ENCODE results near the gene MLXIPL. TPM values are rescaled to one million over a fixed set of nuclear protein-coding genes. Genes with fewer than 3 reads are reported as not detected.
"Not testable (repeated sequence)": the region's sequence is repeated elsewhere in the genome, so short reads cannot be mapped to it uniquely, and the experiment has no call there.

Gene MLXIPL
- total and polyA plus RNA-seq, 5 experiments from 2014 or later: not detected

DNA sequence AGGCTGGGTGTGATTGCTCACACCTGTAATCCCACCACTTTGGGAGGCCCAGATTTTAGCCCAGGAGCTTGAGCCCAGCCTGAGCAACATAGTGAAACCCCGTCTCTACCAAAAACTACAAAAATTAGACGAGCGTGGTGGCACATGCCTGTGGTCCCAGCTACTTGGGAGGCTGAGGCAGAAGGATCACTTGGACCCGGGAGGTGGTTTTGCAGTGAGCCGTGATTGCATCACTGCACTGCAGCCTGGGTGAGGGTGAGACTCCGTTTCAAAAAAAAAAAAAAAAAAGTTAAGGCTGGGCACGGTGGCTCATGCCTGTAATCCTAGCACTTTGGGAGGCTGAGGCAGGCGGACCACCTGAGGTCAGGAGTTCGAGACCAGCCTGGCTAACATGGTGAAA lies 43.3 kb downstream of the MLXIPL start:
- DNase-seq, H3K36me3 Mint-ChIP-seq, ATAC-seq, H3K27ac Mint-ChIP-seq, H3K27me3 Mint-ChIP-seq, H3K4me3 Mint-ChIP-seq, H3K9me3 Mint-ChIP-seq: not testable (repeated sequence)
- POLR2A ChIA-PET: interaction anchor here (0.7 to 3.9 kb wide), 4 partner anchors 40 to 96 kb away, joined by 3 to 34 read pairs (median 6); partner anchors contain the start of gene BAZ1B
- H3K4me1 Mint-ChIP-seq: peaks cover 12 to 29% (median 27%) of the 10 kb centered on the region in 4 donors

DNA sequence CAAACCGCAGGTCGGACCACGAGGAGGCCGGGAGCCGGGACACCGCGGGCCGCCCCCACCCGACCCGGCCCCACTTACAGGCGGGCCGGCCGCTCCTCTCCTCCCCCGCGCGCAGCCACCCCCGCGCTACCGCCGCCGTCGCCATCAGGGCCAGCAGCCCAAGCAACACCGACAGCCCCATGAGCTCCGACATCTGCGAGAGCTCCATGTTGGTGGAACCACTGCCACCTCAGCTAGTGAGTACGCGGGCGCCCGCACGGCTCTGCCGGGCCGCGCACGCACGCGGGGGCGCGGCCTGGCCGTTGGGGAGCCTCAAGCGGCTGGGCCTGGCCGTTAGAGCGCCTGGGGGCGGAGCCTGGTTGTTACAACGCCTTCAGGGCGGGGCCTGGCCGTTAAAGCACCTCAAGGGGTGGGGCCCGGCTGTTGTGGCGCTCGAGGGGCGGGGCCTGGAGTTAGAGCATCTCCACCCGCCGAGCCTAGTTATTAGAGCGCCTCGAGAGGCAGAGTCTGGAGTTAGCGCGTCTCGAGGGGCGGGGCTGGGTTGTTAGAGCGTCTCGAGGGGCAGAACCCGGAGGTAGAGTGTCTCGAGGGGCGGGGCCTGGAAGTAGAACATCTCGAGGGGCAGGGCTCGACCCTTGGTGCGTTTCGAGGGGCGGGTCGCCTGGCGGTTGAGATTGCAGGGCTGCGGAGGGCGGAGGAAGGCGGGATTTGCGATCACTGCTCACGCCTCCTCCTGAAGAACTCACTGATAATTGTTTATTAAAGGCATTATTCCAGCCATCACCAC lies 45.8 kb downstream of the MLXIPL start, which contains the start of gene TBL2:
TBL2 (minus strand) TSS at position 238 of the 787 bp plus-strand sequence; CDS start at position 208, 30 bp downstream.
- Mint-ChIP-seq H3K36me3 (peaks cover 0 to 21% (median 1%) of the 10 kb centered on the region in 3 donors), H3K27ac (peak within 1 kb of the TSS; percentile 95 to 100 (median 98)), H3K4me1 (peaks cover 15 to 37% (median 30%) of the 10 kb centered on the region in 4 donors), H3K27me3 (no peaks in the 10 kb centered on the region), H3K4me3 (peak within 1 kb of the TSS; percentile 91 to 100 (median 97)), H3K9me3 (no peaks in the 10 kb centered on the region)
- POLR2A ChIA-PET: interaction anchor here (0.5 to 3.9 kb wide), 9 partner anchors 10 to 141 kb away, joined by 3 to 34 read pairs (median 7); partner anchors contain the start of genes BAZ1B and STX1A
- peak; percentile 86 to 91 for ATAC-seq
- DNase-seq: peak; percentile 92 to 99 (median 98)

DNA sequence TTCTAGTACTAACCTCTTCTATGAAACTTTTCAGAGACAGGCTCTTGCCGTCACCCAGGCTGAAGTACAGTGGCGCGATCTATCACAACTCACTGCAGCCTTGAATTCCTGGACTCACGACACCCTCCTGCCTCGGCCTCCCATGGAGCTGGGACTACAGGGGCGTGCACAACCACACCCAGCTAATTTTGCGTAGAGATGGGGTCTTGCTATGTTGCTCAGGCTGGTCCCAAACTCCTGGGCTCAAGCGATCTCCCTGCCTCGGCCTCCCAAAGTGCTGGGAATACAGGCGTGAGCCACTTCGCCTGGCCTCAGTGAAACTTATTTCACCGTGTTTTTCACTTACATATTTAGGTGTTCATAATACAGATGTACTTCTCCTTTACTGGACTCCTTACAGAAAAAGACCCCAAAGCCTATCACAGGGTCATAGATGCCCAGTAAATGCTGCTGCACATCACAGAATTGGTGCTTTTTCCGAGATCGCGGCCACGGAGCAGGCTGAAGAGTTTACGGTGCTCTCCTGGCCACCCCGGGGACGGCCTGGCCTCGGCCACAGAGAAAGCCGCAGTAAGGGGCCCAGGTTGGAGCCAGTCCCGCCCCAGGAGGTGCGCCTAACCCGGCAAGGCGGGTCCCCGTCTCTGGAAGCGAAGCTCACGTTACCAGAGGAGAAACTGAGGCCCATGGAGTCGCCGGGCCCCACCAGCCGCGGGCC lies 46.5 kb downstream of the MLXIPL start:
- peak overlapping the region; percentile 72 to 100 (median 90) for H3K27ac Mint-ChIP-seq
- POLR2A ChIA-PET: interaction anchor here (0.5 to 3.9 kb wide), 8 partner anchors 10 to 141 kb away, joined by 3 to 34 read pairs (median 8); partner anchors contain the start of genes BAZ1B and STX1A
- peak in 1 of 2 donors; percentile 2 for ATAC-seq
- H3K36me3 Mint-ChIP-seq: peaks cover 0 to 28% (median 4%) of the 10 kb centered on the region in 3 donors
- H3K4me3 Mint-ChIP-seq: peak overlapping the region; percentile 84 to 98 (median 96)
- H3K9me3 Mint-ChIP-seq: no peaks in the 10 kb centered on the region
- H3K27me3 Mint-ChIP-seq: no peaks in the 10 kb centered on the region
- H3K4me1 Mint-ChIP-seq: peaks cover 16 to 37% (median 30%) of the 10 kb centered on the region in 4 donors
- DNase-seq: no peak

DNA sequence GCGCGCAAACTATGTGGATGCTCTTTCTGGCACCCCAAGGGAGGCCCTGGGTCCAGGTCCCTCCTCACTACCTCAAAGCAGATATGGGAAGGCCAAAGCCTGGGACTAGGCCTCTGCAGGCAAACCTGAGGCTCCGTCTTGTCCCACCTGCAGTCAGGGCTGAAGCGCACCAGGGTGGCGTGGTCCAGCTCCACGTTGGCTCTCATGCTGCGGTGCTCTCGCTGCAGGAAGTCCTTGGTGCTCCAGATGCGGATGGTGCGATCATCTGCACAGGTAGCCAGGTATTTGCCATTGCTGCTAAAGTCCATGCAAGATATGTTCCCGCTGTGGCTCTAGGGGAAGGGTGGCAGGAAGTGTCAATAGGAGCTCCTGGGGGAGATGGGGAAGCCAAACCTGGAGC lies 50.5 kb downstream of the MLXIPL start:
- H3K36me3 Mint-ChIP-seq: peaks cover 0 to 66% (median 12%) of the 10 kb centered on the region in 3 donors

DNA sequence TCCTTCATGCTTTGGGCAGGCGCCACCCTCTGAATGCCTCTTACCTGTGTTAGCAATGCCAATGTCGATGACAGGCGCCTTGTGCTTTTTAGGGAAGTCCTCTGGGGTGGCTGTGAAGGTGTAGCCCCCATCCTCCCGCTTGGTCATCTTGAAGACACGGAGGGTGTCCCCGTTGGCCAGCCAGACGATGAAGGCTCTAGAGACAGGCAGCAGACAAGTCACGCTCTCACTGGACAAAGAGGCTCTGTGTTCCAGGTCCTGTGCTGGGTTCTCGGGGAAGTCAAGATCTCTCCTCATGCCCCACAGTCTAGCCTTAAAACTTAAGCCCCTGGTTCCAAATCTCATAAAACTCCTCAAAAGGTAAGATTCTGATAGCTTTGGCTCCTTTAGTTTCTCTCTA lies 51.0 kb downstream of the MLXIPL start:
- H3K36me3 Mint-ChIP-seq: peaks cover 0 to 66% (median 12%) of the 10 kb centered on the region in 3 donors
- no peak for ATAC-seq
- POLR2A ChIA-PET: no interaction called here
- no peak overlapping the region for H3K27ac Mint-ChIP-seq
- no peak for DNase-seq
- no peaks in the 10 kb centered on the region for H3K9me3 Mint-ChIP-seq
- no peak overlapping the region for H3K4me3 Mint-ChIP-seq
- no peaks in the 10 kb centered on the region for H3K27me3 Mint-ChIP-seq
- H3K4me1 Mint-ChIP-seq: peaks cover 14 to 27% (median 23%) of the 10 kb centered on the region in 4 donors

More for the DNA sequence above, 50.5 kb downstream of the MLXIPL start:
- Mint-ChIP-seq H3K27ac (no peak overlapping the region), H3K4me3 (no peak overlapping the region), H3K4me1 (peaks cover 17 to 31% (median 25%) of the 10 kb centered on the region in 4 donors), H3K9me3 (no peaks in the 10 kb centered on the region), H3K27me3 (no peaks in the 10 kb centered on the region)
- DNase-seq (no peak), ATAC-seq (no peak)
- POLR2A ChIA-PET: interaction anchor here (0.6 kb wide), 1 partner anchor 46 kb away, joined by 3 read pairs; no protein-coding TSS in a partner anchor

DNA sequence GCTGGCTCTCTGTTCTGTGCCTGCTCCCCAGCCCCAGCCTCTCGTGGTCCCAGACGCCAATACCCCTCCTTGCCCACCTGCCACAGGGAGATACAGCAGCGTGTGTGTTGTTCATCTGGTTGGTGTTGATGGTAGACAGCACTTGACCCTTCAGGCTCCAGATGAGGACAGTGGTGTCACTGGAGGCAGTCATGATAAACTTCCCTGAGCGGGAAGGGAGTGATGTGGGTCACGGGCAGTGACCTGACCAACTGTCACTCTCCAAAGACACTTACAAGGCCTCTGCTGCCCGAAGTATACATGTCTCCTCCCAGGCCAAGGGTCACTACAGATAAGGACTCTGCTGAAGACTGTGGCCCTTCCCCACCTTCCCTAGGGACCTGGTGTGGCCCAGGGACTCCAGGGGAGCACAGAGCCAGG lies 51.5 kb downstream of the MLXIPL start:
- H3K27ac Mint-ChIP-seq: peak overlapping the region in 2 of 10 donors; percentile 40 to 68
- no peak overlapping the region for H3K4me3 Mint-ChIP-seq
- POLR2A ChIA-PET: no interaction called here
- no peaks in the 10 kb centered on the region for H3K9me3 Mint-ChIP-seq
- DNase-seq (peak in 1 of 10 donors; percentile 23), ATAC-seq (no peak)
- peaks cover 15 to 29% (median 23%) of the 10 kb centered on the region in 4 donors for H3K4me1 Mint-ChIP-seq
- H3K27me3 Mint-ChIP-seq: no peaks in the 10 kb centered on the region
- H3K36me3 Mint-ChIP-seq: peaks cover 0 to 66% (median 12%) of the 10 kb centered on the region in 3 donors

DNA sequence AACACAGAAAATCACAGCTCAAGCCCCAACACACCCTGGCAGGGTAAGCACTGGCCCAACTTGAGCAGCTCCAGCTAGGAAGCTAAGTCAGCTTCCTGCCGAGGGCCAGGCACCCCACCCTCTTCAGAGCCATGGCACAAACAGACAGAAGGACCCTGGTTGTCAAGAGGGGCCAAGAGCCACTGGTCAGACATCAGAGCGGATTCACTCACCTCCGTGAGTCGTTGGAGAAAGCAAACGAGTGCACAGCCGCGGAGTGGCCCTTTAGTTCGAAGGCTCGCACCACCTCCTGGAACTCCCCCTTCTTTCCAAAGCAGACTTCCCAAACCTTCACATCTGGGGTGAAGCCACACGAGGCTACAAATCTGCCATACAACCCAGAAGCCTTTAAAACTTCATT lies 53.3 kb downstream of the MLXIPL start:
- Mint-ChIP-seq H3K27me3 (no peaks in the 10 kb centered on the region), H3K9me3 (no peaks in the 10 kb centered on the region), H3K36me3 (peaks cover 0 to 64% (median 12%) of the 10 kb centered on the region in 3 donors), H3K4me3 (no peak overlapping the region), H3K4me1 (peaks cover 18 to 29% (median 24%) of the 10 kb centered on the region in 4 donors), H3K27ac (peak overlapping the region in 3 of 10 donors; percentile 14 to 48 (median 19))
- ATAC-seq: no peak
- peak in 1 of 10 donors; percentile 41 for DNase-seq
- POLR2A ChIA-PET: no interaction called here

DNA sequence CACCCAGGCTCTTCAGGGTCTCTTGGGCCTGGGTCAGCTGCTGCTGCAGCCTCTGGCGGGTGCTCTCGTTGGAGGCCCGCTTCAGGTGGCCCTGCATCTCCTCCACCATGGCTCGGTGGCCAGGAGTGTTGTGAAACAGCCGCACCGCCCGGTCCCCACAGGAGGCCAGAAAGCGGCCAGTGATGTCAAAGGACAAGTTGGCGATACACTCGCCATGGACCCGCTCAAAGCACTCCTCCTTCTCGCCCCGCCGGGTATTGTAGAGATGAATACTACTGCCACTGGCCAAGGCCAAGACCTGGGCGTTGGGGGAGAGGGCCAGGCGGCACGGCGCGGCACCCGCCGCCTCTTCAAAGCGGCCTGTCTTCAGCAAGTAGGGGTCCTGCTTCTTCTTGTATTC lies 53.8 kb downstream of the MLXIPL start:
- Mint-ChIP-seq H3K9me3 (no peaks in the 10 kb centered on the region), H3K36me3 (peaks cover 0 to 63% (median 12%) of the 10 kb centered on the region in 3 donors), H3K4me1 (peaks cover 18 to 32% (median 28%) of the 10 kb centered on the region in 4 donors), H3K27ac (peak overlapping the region in 1 of 10 donors; percentile 14), H3K4me3 (no peak overlapping the region), H3K27me3 (no peaks in the 10 kb centered on the region)
- no peak for ATAC-seq
- peak in 1 of 10 donors; percentile 42 for DNase-seq
- POLR2A ChIA-PET: interaction anchor here (1.3 kb wide), 1 partner anchor 14 kb away, joined by 3 read pairs; no protein-coding TSS in a partner anchor

DNA sequence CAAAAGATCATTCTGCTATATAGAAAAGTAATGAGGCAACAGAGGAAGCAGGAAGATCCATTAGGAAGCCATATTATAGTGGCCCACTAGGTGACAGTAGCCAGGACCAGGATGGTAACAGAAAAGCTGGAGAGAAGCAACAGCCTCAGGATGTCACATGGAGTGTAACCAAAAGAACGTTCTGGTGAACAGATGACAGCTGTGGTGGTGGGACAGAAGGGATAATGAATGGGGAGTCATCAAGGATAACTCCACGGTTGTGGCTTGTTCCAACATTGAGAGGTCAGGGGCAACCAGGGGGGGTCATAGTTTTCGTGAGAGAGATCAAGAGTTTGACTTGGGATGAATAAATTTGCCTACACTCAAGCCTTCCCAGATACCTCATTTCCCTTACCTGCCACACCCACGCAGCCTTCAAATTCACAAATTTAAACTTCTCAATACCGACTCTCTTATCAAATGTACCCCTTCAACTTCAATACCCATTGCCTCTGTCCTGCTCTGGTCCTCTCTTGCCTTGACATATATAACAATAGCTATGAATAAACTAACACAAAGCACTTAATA lies 55.2 kb downstream of the MLXIPL start:
- POLR2A ChIA-PET: interaction anchor here (0.6 to 1.6 kb wide), 4 partner anchors 9 to 215 kb away, joined by 3 to 6 read pairs (median 4); partner anchors contain the start of gene TBL2
- Mint-ChIP-seq H3K27me3 (no peaks in the 10 kb centered on the region), H3K4me1 (peaks cover 16 to 43% (median 26%) of the 10 kb centered on the region in 4 donors), H3K27ac (peak overlapping the region in 9 of 10 donors; percentile 3 to 74 (median 24)), H3K9me3 (no peaks in the 10 kb centered on the region), H3K4me3 (no peak overlapping the region), H3K36me3 (peaks cover 0 to 51% (median 12%) of the 10 kb centered on the region in 3 donors)
- no peak for DNase-seq
- ATAC-seq: no peak

DNA sequence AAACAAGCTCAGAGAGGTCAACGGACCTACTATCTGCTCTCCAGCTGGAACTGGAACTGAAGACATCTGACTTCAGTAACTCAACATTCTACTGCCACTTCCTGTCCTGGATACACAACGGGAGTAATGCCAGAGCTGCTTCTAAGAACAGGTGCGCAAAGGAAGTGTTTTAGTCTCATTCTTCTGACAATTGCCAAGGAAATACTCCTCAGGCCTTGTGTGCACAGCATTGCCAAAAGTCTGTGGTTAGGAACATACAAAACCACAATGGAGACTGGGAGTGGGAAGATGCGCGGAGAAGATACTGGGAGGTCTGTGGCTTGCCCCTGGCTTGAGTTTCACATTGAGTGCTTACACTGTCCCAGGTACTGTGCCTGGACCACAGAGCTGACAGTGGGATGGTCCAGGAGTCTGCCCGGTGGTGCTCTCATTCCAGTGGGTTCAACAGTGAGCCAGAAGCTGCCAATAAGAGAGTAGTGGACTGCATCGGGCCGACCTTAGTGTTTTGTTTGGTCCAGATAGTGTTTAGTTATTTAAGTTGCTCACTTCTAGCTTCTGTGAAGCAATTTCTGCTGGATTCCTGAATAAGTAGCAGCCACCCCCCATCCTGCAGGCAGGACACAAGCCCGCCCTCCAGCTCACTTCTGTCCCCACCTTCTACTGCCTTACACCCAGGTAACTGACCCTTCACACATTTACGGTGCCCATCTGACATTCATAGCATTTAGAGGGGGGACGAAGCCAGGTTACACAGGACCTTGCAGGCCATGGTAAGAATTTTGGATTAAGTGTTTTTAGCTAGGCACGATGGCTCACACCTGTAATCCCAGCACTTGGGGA lies 56.3 kb downstream of the MLXIPL start:
- DNase-seq (peak in 1 of 10 donors; percentile 43), ATAC-seq (no peak)
- Mint-ChIP-seq H3K36me3 (peaks cover 0 to 40% (median 8%) of the 10 kb centered on the region in 3 donors), H3K9me3 (no peaks in the 10 kb centered on the region), H3K4me1 (peaks cover 14 to 43% (median 23%) of the 10 kb centered on the region in 4 donors), H3K27me3 (no peaks in the 10 kb centered on the region), H3K4me3 (no peak overlapping the region), H3K27ac (peak overlapping the region in 7 of 10 donors; percentile 37 to 89 (median 69))
- POLR2A ChIA-PET: interaction anchor here (0.6 to 2.1 kb wide), 5 partner anchors 8 to 216 kb away, joined by 3 to 6 read pairs (median 4); partner anchors contain the start of genes BAZ1B and TBL2

DNA sequence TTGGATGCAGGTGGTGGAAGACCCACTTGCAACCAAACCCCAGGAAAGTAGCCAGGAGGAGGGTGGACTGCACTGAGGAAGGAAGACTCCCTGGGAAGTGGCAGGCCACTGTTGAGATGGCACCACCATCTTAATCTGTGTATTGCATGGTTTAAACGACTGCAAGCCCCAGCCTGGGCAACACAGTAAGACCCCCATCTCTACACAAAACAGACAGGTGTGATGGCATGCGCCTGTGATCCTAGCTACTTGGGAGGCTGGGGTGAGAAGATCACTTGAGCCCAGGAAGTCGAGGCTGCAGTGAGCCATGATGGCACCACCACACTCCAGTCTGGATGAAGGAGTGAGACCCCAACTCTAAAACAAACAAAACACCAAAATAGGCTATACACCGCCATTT lies 57.2 kb downstream of the MLXIPL start:
- ATAC-seq (no peak), DNase-seq (peak in 1 of 10 donors; percentile 23)
- peaks cover 11 to 38% (median 23%) of the 10 kb centered on the region in 4 donors for H3K4me1 Mint-ChIP-seq
- H3K9me3 Mint-ChIP-seq: no peaks in the 10 kb centered on the region
- POLR2A ChIA-PET: interaction anchor here (1.9 to 2.1 kb wide), 2 partner anchors 10 to 46 kb away, joined by 6 to 13 read pairs; partner anchors contain the start of genes BAZ1B and BCL7B
- H3K27ac Mint-ChIP-seq: peak overlapping the region in 3 of 10 donors; percentile 24 to 83 (median 79)
- H3K27me3 Mint-ChIP-seq: no peaks in the 10 kb centered on the region
- H3K4me3 Mint-ChIP-seq: no peak overlapping the region
- H3K36me3 Mint-ChIP-seq: peaks cover 0 to 31% (median 2%) of the 10 kb centered on the region in 3 donors
